K562 (cell line): ENCODE data around the gene PPY. TPM values are rescaled to one million over a fixed set of nuclear protein-coding genes. Genes with fewer than 3 reads are reported as not detected.

Experiments
- ADNP ChIP-seq: fragments of 200-800 bp; sonication (Bioruptor generic); IDR thresholded peaks from 2 replicates; pipeline ENCODE4 v1.6.1; 2016; ENCODE audit warnings: missing genetic modification characterization, missing compliant biosample characterization
- CXXC5 ChIP-seq: fragments of 250-450 bp; sonication (Bioruptor Pico); IDR thresholded peaks from 2 replicates; pipeline ENCODE4 v1.8.0; 2022; ENCODE audit warnings: inconsistent platforms, mild to moderate bottlenecking, moderate library complexity
- EHMT2 ChIP-seq: fragments of 450-650 bp; IDR thresholded peaks from 2 replicates; pipeline ENCODE4 v1.6.1; 2018; ENCODE audit warnings: antibody characterized with exemption
- FOXJ2 ChIP-seq: fragments of 200-800 bp; sonication (Bioruptor generic); IDR thresholded peaks from 2 replicates; pipeline ENCODE4 v1.6.1; 2016; ENCODE audit warnings: missing genetic modification characterization, missing compliant biosample characterization
- MGA ChIP-seq: fragments of 450-650 bp; IDR thresholded peaks from 2 replicates; pipeline ENCODE4 v1.6.1; 2016; ENCODE audit warnings: mild to moderate bottlenecking, moderate library complexity
- NR1H2 ChIP-seq: sonication (generic); formaldehyde crosslinking; IDR thresholded peaks from 2 replicates; pipeline ENCODE4 v1.4.0; 2020; ENCODE audit warnings: mild to moderate bottlenecking, missing genetic modification reagents
- ZFPM2 ChIP-seq: fragments of 250-450 bp; sonication (Bioruptor Pico); IDR thresholded peaks from 2 replicates; pipeline ENCODE4 v1.5.1; 2022; ENCODE audit warnings: mild to moderate bottlenecking
- ZNF354B ChIP-seq: fragments of 250-450 bp; sonication (Bioruptor Pico); IDR thresholded peaks from 2 replicates; pipeline ENCODE4 v1.4.0; 2020
- ZNF586 ChIP-seq: fragments of 450-650 bp; formaldehyde crosslinking; conservative IDR thresholded peaks from 2 replicates; pipeline ENCODE4 v1.4.0; 2020; ENCODE audit warnings: mild to moderate bottlenecking, moderate library complexity
- ZNF639 ChIP-seq, 2 experiments: fragments of 200-800 bp in 1 of 2; sonication (Bioruptor generic) in 1 of 2; sonication (generic) in 1 of 2; formaldehyde crosslinking in 1 of 2; IDR thresholded peaks in 1 of 2; conservative IDR thresholded peaks in 1 of 2; 2 replicates each; pipeline versions ENCODE4 v1.5.0 to v1.6.1; 2016 to 2020; ENCODE audit warnings: missing compliant biosample characterization in 1 of 2, missing genetic modification characterization in 1 of 2, missing genetic modification reagents in 1 of 2
- ZNF75A ChIP-seq: fragments of 450-650 bp; formaldehyde crosslinking; IDR thresholded peaks from 2 replicates; pipeline ENCODE4 v1.4.0; 2020; ENCODE audit warnings: mild to moderate bottlenecking
- polyA plus RNA-seq, 8 experiments: library from polyadenylated mRNA; depleted of rRNA in 4 of 8; stranded (reverse) in 5 of 8; unstranded in 3 of 8; fragments of >200 nt; fragmentation: Nextera tagmentation in 2 of 8; fragmentation: Illumina TruSeq in 1 of 8; extraction: Ambion mirVana in 2 of 8; extraction: Trizol in 1 of 8; gene quantifications; 2 replicates each; pipeline versions ENCODE4 v1.2.1 to v1.2.3, GENCODE V29; 2011 to 2014; ENCODE audit warnings: inconsistent platforms in 1 of 8, missing spikeins in 1 of 8
- total RNA-seq, 7 experiments: library from RNA; depleted of rRNA in 6 of 7; stranded (reverse); fragments of >200 nt in 6 of 7; fragmentation: Illumina TruSeq in 2 of 7; extraction: Trizol in 2 of 7; gene quantifications; 2 replicates each; pipeline versions ENCODE4 v1.2.1 to v1.2.3, GENCODE V29; 2011 to 2021; ENCODE audit warnings: low replicate concordance in 1 of 7

Gene PPY
- total and polyA plus RNA-seq, 9 of the 15 experiments (the other 6 are each of a cell fraction or from before 2014, with no cell fraction given), result not detected

- TF ChIP-seq ZNF75A (CRISPR knock-in tag) (no peak), FOXJ2 (tag) (0 out of 2 replicates have a peak, but pooled peaks have one; percentile 28), ZNF586 (CRISPR knock-in tag) (no peak), CXXC5 (peak; percentile 48; the same call in 1 of the 2 replicates), ADNP (0 out of 2 replicates have a peak, but pooled peaks have one; percentile 35), NR1H2 (no peak), ZNF639 (CRISPR knock-in tag; conservative IDR thresholded peaks at IDR 0.05 in 1 of 2, IDR thresholded peaks at IDR 0.05 in 1 of 2) (peak in 1 of 2 experiments; percentile 65; a peak in 1 of 4 replicates), ZFPM2 (no peak), ZNF354B (peak; percentile 77), MGA (no peak), EHMT2 (no peak)
These were observed 3.0 kb upstream of the PPY start (continued) for GRCh38 chr17:43945074-43945829.
